HL-60 (cell line): ENCODE results near the gene AFF3.

ENCODE experiments used
- CTCF ChIP-seq: IDR thresholded peaks from one replicate; pipeline ENCODE4 v1.5.1; 2011; ENCODE audit warnings: low read length, control low read depth, inconsistent platforms; ENCODE audit not compliant: insufficient read depth
- GABPA ChIP-seq: IDR thresholded peaks from 2 replicates; pipeline ENCODE4 v1.6.1; 2012; ENCODE audit warnings: low read depth
- POLR2AphosphoS5 ChIP-seq: IDR thresholded peaks from 2 replicates; pipeline ENCODE4 v1.6.1; 2012; ENCODE audit warnings: low read depth
- REST ChIP-seq: IDR thresholded peaks from 2 replicates; pipeline ENCODE4 v1.6.1; 2012; ENCODE audit warnings: low read depth; ENCODE audit not compliant: insufficient replicate concordance

- TF ChIP-seq CTCF: no peak
- TF ChIP-seq POLR2AphosphoS5: no peak
- TF ChIP-seq GABPA: no peak
- TF ChIP-seq REST: no peak
Measured at GRCh38 chr2:99638791-99639190, 503.6 kb downstream of the AFF3 start.
